ENCODE results near the gene NFATC2.

The NFATC2 gene

DNA sequence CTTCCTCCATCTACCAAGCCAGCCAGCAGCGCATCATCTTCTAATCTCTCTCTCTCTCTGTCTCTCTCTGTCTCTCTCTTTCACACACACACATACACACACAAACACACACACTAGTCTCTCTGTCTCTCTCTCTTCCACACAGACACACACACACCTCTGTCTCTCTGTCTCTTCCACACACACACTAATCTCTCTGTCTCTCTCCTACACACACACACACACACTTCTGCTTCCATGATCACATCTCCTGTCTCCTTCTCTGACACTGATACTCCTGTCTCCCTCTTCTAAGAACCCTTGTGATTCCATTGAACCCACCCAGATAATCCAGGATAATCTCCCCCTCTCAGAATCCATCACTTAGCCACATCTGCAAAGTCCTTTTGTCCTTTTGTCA lies 181.3 kb downstream of the NFATC2 start:
- no peak overlapping the region for H3K4me3 ChIP-seq (replicated peaks; ENCODE audit: low read depth, low read length)
- TF ChIP-seq, protein P1, sequence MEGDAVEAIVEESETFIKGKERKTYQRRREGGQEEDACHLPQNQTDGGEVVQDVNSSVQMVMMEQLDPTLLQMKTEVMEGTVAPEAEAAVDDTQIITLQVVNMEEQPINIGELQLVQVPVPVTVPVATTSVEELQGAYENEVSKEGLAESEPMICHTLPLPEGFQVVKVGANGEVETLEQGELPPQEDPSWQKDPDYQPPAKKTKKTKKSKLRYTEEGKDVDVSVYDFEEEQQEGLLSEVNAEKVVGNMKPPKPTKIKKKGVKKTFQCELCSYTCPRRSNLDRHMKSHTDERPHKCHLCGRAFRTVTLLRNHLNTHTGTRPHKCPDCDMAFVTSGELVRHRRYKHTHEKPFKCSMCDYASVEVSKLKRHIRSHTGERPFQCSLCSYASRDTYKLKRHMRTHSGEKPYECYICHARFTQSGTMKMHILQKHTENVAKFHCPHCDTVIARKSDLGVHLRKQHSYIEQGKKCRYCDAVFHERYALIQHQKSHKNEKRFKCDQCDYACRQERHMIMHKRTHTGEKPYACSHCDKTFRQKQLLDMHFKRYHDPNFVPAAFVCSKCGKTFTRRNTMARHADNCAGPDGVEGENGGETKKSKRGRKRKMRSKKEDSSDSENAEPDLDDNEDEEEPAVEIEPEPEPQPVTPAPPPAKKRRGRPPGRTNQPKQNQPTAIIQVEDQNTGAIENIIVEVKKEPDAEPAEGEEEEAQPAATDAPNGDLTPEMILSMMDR (IDR thresholded peaks at IDR 0.05; ENCODE audit: low read length, missing control alignments): no peak
- no peak for DNase-seq (ENCODE audit: low read depth)

DNA sequence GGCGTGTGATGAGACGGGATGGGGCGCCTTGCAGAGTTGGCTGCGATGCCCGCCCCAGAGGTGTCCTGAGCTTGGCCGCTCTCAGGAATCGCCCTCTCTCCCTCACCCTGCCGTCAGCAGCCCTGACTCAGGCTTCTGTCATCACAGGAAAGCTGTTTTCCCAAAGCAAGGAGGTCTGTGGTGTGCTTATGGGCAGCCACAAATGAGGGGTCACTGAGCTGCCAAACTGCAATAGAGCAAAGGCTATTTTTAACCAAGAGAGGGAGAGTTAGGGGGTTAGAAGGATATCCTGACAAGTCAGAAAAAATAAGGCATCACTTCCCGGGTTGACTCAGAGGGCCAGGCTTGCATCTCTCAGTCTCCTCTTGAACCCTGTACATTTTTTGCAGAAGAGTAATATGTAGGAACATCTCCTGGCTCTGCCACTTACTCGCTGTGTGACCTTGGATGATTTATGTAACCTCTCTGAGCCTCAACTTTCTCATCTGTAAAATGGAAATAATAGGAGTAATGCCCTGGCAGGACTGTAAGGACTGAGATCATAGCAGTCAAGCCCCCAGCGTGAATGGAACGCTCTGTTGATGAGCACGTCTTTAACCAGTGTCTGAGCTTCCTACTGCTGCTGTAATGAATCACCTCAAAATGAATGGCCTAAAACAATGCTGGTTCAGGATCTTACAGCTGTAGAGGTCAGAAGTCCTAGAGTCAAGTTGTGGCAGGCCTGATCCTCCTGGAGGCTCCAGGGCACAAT lies 181.9 kb downstream of the NFATC2 start:
- TF ChIP-seq, protein P1 (IDR thresholded peaks at IDR 0.05; ENCODE audit: low read length, missing control alignments): no peak
- no peak overlapping the region for H3K4me3 ChIP-seq (replicated peaks; ENCODE audit: low read depth, low read length)
- peak; percentile 95 for DNase-seq (ENCODE audit: low read depth)

DNA sequence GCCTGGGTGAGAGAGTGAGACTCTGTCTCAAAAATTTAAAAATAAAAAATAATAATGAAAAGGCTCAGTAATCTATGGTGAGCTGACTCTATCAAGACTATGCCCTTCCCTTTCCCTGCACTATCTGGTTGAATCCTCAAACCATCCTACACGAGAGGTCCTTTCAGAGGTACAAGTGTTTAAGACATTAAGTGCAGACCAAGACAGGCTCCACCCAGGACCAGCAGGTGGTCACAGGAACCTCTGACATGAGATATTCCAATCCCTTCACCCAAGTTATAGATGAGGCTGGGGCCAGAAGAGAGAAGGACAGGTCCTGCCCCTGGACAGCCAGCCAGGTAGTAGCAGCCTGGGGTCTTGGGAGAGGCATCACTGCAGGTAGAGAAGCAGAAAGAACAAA lies 182.6 kb downstream of the NFATC2 start:
- DNase-seq (ENCODE audit: low read depth): no peak
- H3K4me3 ChIP-seq (replicated peaks; ENCODE audit: low read depth, low read length): no peak overlapping the region
- TF ChIP-seq, protein P1 (IDR thresholded peaks at IDR 0.05; ENCODE audit: low read length, missing control alignments): no peak

DNA sequence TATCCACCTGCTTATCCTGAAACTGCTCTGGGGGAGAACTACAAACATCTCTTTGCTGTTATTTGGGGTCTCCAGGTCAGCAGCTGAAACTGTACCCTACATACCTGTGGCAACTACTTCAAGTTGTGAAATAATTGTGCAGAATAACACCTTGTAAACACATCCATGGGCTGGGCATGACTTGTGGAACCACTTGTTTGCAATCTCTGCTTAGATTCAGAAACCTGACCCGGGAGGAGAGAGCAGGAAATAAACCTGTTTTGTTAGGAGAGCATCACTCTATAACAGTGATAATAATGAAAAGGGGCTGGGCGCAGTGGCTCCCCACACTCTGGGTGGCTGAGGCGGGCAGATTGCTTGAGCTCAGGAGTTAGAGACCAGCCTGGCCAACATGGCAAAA lies 183.1 kb downstream of the NFATC2 start:
- no peak overlapping the region for H3K4me3 ChIP-seq (replicated peaks; ENCODE audit: low read depth, low read length)
- DNase-seq (ENCODE audit: low read depth): no peak
- TF ChIP-seq, protein P1 (IDR thresholded peaks at IDR 0.05; ENCODE audit: low read length, missing control alignments): no peak

DNA sequence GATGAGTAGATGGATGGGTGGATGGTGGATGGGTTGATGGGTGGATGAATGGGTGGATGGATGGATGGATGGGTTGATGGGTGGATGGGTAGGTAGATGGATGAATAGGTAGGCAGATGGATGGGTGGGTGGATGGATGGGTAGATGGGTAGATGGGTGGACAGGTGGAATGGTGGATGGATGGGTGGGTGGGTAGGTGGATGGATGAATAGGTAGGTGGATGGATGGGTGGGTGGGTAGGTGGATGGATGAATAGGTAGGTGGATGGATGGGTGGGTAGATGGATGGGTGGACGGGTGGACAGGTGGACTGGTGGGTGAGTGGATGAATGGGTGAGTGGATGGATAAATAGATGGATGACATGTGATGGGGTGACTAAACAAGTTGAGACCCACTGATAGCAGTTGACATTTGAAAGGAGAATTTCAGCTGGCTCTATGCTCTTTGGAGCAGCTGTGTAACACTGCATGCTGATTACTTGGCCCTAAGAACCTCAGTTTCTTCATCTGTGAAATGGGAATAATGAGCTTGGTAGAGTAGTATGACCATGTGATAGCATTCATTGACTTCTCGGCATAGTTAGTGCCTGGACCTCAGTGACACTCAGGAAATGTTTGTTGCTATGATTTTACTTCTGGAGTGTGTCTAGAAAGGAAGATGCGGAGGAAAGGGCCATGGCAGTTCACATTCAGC lies 184.3 kb downstream of the NFATC2 start:
- TF ChIP-seq, protein P1 (IDR thresholded peaks at IDR 0.05; ENCODE audit: low read length, missing control alignments): no peak
- no peak for DNase-seq (ENCODE audit: low read depth)
- no peak overlapping the region for H3K4me3 ChIP-seq (replicated peaks; ENCODE audit: low read depth, low read length)

DNA sequence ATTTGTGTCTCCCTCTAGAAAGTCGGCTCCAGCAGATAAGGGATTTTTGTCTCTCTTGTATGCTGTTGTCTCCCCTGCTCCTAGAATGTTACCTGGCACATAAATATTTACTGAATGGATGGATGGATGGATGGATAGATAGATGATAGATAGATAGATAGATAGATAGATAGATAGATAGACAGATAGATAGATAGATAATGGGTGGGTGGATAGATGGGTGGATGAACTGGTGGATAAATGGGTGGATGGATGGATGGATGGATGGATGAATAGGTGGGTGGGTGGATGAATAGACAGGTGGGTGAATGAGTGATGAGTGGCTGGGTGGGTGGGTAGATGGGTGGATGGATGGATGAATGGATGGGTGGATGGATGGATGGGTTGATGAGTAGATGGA lies 185.0 kb downstream of the NFATC2 start:
- no peak overlapping the region for H3K4me3 ChIP-seq (replicated peaks; ENCODE audit: low read depth, low read length)
- TF ChIP-seq, protein P1 (IDR thresholded peaks at IDR 0.05; ENCODE audit: low read length, missing control alignments): no peak
- DNase-seq (ENCODE audit: low read depth): no peak
